ENCODE measurements around the gene PTPRM.

DNA sequence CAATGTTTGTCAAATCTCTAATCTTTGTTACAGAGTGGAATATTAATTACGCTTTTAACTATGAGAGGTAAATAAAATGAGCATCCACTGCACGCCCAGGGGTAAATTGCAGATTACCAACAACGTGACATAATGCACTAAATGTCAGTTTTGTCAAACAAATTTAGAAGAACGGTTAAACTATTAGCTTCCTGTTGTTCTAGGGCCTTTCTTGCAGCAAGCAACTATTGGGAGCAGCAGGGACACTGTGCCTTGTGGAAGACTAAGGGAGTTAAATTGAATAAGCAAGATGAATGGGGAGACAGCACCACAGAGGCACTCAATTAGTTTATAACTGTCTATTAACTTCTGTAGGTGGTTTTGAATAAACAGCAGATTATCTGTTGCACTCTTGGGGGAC, 651.1 kb downstream of the PTPRM start:
- TF ChIP-seq CTCF (IDR thresholded peaks at IDR 0.05; ENCODE audit: low read depth, low read length, missing input control): no peak
- no peak for TF ChIP-seq ZBTB33 (IDR thresholded peaks at IDR 0.05)
- TF ChIP-seq HNF4A (conservative IDR thresholded peaks at IDR 0.05): no peak
- TF ChIP-seq SP1 (IDR thresholded peaks at IDR 0.05): no peak
- TF ChIP-seq TAF1 (conservative IDR thresholded peaks at IDR 0.05): no peak
- TF ChIP-seq YY1 (IDR thresholded peaks at IDR 0.05): no peak
- no peak for TF ChIP-seq EGR1 (IDR thresholded peaks at IDR 0.05; ENCODE audit: low read depth in 2 of 2)
- TF ChIP-seq, protein P1, sequence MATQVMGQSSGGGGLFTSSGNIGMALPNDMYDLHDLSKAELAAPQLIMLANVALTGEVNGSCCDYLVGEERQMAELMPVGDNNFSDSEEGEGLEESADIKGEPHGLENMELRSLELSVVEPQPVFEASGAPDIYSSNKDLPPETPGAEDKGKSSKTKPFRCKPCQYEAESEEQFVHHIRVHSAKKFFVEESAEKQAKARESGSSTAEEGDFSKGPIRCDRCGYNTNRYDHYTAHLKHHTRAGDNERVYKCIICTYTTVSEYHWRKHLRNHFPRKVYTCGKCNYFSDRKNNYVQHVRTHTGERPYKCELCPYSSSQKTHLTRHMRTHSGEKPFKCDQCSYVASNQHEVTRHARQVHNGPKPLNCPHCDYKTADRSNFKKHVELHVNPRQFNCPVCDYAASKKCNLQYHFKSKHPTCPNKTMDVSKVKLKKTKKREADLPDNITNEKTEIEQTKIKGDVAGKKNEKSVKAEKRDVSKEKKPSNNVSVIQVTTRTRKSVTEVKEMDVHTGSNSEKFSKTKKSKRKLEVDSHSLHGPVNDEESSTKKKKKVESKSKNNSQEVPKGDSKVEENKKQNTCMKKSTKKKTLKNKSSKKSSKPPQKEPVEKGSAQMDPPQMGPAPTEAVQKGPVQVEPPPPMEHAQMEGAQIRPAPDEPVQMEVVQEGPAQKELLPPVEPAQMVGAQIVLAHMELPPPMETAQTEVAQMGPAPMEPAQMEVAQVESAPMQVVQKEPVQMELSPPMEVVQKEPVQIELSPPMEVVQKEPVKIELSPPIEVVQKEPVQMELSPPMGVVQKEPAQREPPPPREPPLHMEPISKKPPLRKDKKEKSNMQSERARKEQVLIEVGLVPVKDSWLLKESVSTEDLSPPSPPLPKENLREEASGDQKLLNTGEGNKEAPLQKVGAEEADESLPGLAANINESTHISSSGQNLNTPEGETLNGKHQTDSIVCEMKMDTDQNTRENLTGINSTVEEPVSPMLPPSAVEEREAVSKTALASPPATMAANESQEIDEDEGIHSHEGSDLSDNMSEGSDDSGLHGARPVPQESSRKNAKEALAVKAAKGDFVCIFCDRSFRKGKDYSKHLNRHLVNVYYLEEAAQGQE (IDR thresholded peaks at IDR 0.05): no peak
- no peak for TF ChIP-seq NR2F2 (IDR thresholded peaks at IDR 0.05)
- no peak for TF ChIP-seq ATF3 (IDR thresholded peaks at IDR 0.05)
- TF ChIP-seq, protein P2, sequence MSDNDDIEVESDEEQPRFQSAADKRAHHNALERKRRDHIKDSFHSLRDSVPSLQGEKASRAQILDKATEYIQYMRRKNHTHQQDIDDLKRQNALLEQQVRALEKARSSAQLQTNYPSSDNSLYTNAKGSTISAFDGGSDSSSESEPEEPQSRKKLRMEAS (IDR thresholded peaks at IDR 0.05): no peak
- TF ChIP-seq RAD21 (IDR thresholded peaks at IDR 0.05): no peak
